SH-SY5Y (cell line): Measurements from ENCODE around the gene CHCHD5.

Experiments
- GATA2 ChIP-seq: IDR thresholded peaks from 2 replicates; pipeline ENCODE4 v1.6.1; 2011; ENCODE audit warnings: mild to moderate bottlenecking, low read depth, low read length
- GATA3 ChIP-seq: IDR thresholded peaks from 2 replicates; pipeline ENCODE4 v1.6.1; 2011; ENCODE audit warnings: low read depth, mild to moderate bottlenecking, low read length, moderate library complexity

DNA sequence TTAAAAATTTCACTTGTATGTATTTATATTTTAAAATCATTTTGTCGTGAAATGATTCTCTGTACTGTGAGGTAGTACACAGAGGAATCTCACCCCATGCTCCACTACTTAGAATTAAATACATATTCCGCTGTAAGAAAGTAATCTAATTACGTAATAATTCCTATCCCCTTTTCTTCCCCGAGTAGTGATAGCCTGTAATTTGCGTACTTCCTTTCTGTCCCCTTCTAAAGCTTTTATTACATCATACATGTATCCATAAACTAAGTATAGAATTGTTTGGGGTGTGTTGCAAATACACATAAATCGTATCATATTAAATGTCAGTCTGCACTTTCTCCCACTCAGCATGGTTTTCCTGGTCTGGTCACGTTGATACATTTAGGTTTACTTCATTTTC is 12.4 kb upstream of the CHCHD5 start:
- no peak for TF ChIP-seq GATA2
- no peak for TF ChIP-seq GATA3
